ENCODE results near the gene JDP2. TPM values are rescaled to one million over a fixed set of nuclear protein-coding genes. Genes with fewer than 3 reads are reported as not detected.

The JDP2 gene
- total RNA-seq, 1 experiment from 2014 or later, result 5.9 TPM

DNA sequence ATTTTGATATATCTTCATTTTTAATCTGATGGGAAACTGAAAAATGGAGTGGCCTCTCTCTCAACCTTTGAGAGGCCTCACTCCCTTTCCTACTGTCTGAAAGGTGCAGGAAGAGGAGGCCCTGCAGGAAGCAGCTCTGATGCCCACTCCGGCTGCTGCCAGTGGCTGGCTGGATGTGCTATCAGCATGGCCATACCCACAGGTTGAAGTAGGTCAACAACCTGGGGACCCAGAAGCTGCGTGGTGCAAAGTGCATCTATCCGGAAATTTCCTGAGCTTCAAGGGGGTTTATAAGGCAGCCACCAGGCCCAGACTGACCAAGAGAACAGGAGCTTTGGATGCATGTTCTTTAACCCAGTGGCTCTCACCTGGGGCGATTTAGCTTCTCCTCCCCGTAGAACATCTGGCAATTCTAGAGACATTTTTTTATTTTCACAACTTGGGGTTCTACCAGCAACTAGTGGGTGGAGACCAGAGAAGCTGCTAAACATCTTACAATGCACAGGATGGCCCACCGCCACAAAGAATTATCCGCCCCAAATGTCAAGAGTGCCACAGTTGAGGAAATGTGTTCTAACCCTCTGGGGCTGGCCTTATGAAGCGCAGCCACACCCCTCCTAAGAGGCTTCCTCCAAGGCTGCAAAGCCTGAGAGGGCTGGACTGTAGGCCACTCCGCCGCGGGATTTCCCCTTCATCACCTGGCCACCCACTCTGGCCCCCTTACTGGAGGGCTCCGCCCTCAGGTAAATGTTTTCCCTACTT is 86.3 kb downstream of the JDP2 start:
- CTCF ChIA-PET, result no interaction called here
- POLR2A ChIA-PET (ENCODE audit: low non-redundant PET), result no interaction called here
- no peak for DNase-seq (ENCODE audit: low spot score)
- intact Hi-C loops (cut with micrococcal nuclease; ENCODE audit: unreplicated experiment), result no loop called here
- H3K4me3 ChIP-seq (ENCODE audit: low read depth, low read length, poor library complexity, severe bottlenecking), result no peak overlapping the region
- no peaks in the 10 kb centered on the region for H3K4me1 ChIP-seq (ENCODE audit: insufficient read depth, low read length, poor library complexity, severe bottlenecking)
- no peaks in the 10 kb centered on the region for H3K36me3 ChIP-seq (ENCODE audit: insufficient read depth, low read length, poor library complexity, severe bottlenecking)
- BruUV-seq (replicated peaks), result no TSS peak
- TF ChIP-seq CTCF (conservative IDR thresholded peaks at IDR 0.05; ENCODE audit: low read depth, low read length), result no peak
- no peak for TF ChIP-seq EZH2 (IDR thresholded peaks at IDR 0.05; ENCODE audit: borderline replicate concordance, low read depth, low read length, poor library complexity, severe bottlenecking)
- no peaks in the 10 kb centered on the region for H3K9me3 ChIP-seq (ENCODE audit: low read depth, low read length, poor library complexity, severe bottlenecking)
- H3K27me3 ChIP-seq (replicated peaks; ENCODE audit: insufficient read depth, low read depth, low read length, poor library complexity), result no peaks in the 10 kb centered on the region
- H3K27ac ChIP-seq (ENCODE audit: low read depth, low read length, poor library complexity, severe bottlenecking), result no peak overlapping the region

DNA sequence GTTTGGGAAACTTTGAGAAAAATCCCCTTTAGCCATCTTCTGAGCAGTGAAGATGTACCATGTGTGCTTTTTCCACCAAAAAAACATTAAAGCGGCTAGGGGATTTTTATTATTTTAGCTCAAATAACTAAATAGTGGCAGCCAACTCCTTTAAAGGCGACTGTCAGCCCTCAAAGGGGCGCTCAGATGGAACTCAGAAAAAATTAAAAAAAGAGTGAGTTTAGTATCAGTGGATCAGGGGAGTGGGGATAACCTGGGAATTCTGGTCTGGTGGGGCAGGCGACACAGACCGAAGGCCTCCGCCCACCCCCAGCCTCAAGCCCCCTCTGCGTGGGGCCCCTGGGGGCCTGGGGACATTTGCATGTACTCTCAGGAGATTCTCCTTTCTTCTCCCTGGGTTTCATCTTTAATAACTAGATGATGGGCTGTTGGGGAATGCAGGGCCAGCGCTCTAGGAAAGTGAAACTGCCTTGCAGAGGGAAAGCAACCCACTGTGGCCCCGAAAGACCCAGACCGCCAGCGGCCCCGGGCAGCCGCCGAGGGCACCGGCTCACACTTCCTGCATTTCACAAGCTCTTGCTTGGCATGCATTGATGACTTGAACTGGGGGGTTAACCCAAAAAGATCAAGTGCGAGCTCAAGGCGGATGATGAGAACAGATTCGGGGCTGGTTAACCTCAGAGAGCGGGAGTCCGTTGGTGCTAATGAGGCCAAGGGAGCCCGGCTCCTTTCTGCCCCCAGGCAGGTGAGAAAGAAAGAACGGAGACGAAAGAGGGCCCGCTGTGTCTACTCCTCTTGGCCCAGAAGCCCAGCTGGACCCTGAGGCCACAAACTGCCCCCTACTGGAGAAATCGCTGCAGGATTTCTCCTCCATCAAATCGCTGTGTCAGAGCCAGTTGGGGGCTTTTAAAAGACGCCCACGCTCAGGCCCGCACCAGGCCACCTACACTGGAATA is 87.1 kb downstream of the JDP2 start:
- POLR2A ChIA-PET (ENCODE audit: low non-redundant PET), result no interaction called here
- intact Hi-C loops (cut with micrococcal nuclease; ENCODE audit: unreplicated experiment), result no loop called here

More for the DNA sequence above, 87.1 kb downstream of the JDP2 start:
- Histone ChIP-seq H3K27me3 (replicated peaks; ENCODE audit: insufficient read depth, low read depth, low read length, poor library complexity) (no peaks in the 10 kb centered on the region), H3K4me3 (ENCODE audit: low read depth, low read length, poor library complexity, severe bottlenecking) (no peak overlapping the region), H3K9me3 (ENCODE audit: low read depth, low read length, poor library complexity, severe bottlenecking) (no peaks in the 10 kb centered on the region), H3K4me1 (ENCODE audit: insufficient read depth, low read length, poor library complexity, severe bottlenecking) (no peaks in the 10 kb centered on the region), H3K36me3 (ENCODE audit: insufficient read depth, low read length, poor library complexity, severe bottlenecking) (no peaks in the 10 kb centered on the region), H3K27ac (ENCODE audit: low read depth, low read length, poor library complexity, severe bottlenecking) (no peak overlapping the region)
- TF ChIP-seq EZH2 (IDR thresholded peaks at IDR 0.05; ENCODE audit: borderline replicate concordance, low read depth, low read length, poor library complexity, severe bottlenecking), result no peak
- 0 out of 2 replicates have a peak, but pooled peaks have one; percentile 17 for TF ChIP-seq CTCF (conservative IDR thresholded peaks at IDR 0.05; ENCODE audit: low read depth, low read length)
- DNase-seq (ENCODE audit: low spot score), result no peak
- no TSS peak for BruUV-seq (replicated peaks)
- CTCF ChIA-PET, result interaction anchor here (0.5 kb wide), 1 partner anchor 182 kb away, joined by 3 read pairs; no protein-coding TSS in a partner anchor
